Measurements from ENCODE around the gene DDX10. TPM values are rescaled to one million over a fixed set of nuclear protein-coding genes. Genes with fewer than 3 reads are reported as not detected.

Gene DDX10
- total RNA-seq, 1 donor from 2014 or later, result 38.5 TPM

DNA sequence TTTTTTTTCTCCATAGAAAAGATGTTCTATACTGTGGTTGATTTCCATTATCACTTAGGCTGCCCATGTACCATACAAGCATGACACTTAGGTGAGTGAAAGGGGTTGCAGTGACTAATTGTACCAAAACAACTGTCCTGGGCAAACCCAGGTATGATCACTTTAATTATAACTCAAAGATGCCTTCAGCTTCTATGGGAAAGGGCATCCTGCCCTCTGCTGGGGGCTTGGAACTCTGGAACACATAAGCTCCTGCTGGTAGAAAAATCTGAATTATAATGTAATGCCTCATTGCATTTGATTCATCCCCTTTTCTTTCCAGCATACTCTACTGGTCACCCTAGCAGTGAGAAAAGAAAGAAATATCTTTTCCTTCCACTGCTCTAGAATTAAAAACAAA, 206.3 kb downstream of the DDX10 start:
- H3K27me3 Mint-ChIP-seq (ENCODE audit: low read depth), result no peaks in the 10 kb centered on the region
- H3K9me3 Mint-ChIP-seq, result no peaks in the 10 kb centered on the region
- no peak overlapping the region for H3K27ac Mint-ChIP-seq
- no peak for DNase-seq (ENCODE audit: low spot score in 2 of 2, unreplicated experiment in 2 of 2)
- TF ChIP-seq, protein P1, sequence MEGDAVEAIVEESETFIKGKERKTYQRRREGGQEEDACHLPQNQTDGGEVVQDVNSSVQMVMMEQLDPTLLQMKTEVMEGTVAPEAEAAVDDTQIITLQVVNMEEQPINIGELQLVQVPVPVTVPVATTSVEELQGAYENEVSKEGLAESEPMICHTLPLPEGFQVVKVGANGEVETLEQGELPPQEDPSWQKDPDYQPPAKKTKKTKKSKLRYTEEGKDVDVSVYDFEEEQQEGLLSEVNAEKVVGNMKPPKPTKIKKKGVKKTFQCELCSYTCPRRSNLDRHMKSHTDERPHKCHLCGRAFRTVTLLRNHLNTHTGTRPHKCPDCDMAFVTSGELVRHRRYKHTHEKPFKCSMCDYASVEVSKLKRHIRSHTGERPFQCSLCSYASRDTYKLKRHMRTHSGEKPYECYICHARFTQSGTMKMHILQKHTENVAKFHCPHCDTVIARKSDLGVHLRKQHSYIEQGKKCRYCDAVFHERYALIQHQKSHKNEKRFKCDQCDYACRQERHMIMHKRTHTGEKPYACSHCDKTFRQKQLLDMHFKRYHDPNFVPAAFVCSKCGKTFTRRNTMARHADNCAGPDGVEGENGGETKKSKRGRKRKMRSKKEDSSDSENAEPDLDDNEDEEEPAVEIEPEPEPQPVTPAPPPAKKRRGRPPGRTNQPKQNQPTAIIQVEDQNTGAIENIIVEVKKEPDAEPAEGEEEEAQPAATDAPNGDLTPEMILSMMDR (IDR thresholded peaks at IDR 0.05; ENCODE audit: unreplicated experiment), result no peak
- H3K36me3 Mint-ChIP-seq, result no peaks in the 10 kb centered on the region
- no peak overlapping the region for H3K4me3 Mint-ChIP-seq
- H3K4me1 Mint-ChIP-seq, result peaks cover 10% of the 10 kb centered on the region

GRCh38 chr11:108871867-108872266, 207.0 kb downstream of the DDX10 start:
- Mint-ChIP-seq H3K9me3 (no peaks in the 10 kb centered on the region), H3K27me3 (ENCODE audit: low read depth) (no peaks in the 10 kb centered on the region), H3K4me3 (no peak overlapping the region), H3K27ac (no peak overlapping the region), H3K4me1 (peaks cover 10% of the 10 kb centered on the region), H3K36me3 (no peaks in the 10 kb centered on the region)
- TF ChIP-seq, protein P1 (IDR thresholded peaks at IDR 0.05; ENCODE audit: unreplicated experiment), result no peak
- DNase-seq (ENCODE audit: low spot score in 2 of 2, unreplicated experiment in 2 of 2), result no peak

GRCh38 chr11:108872781-108873291, 208.0 kb downstream of the DDX10 start:
- no peak for DNase-seq (ENCODE audit: low spot score in 2 of 2, unreplicated experiment in 2 of 2)
- Mint-ChIP-seq H3K4me3 (no peak overlapping the region), H3K4me1 (peaks cover 7% of the 10 kb centered on the region), H3K27me3 (ENCODE audit: low read depth) (no peaks in the 10 kb centered on the region), H3K36me3 (no peaks in the 10 kb centered on the region), H3K9me3 (no peaks in the 10 kb centered on the region), H3K27ac (no peak overlapping the region)
- TF ChIP-seq, protein P1 (IDR thresholded peaks at IDR 0.05; ENCODE audit: unreplicated experiment), result no peak

DNA sequence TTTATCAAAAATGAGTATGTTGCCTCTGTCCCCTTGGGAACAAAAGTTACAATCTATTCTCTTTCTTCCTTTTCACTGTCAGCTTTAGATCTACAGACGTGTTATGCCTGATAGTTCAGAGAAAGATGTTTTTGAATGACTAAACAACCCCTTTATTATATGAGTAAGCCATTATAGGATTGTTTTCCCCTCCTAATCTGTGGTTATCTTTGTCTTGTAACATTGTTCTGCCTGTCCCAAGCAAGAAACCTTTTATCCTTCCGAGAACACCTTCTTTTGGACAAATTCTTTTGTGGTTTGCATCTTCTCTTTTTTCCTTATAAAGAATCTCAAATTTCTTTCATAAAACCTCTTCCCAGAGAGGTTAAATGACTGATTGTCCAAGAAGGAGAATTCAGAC, 208.4 kb downstream of the DDX10 start:
- no peaks in the 10 kb centered on the region for H3K27me3 Mint-ChIP-seq (ENCODE audit: low read depth)
- DNase-seq (ENCODE audit: low spot score in 2 of 2, unreplicated experiment in 2 of 2), result no peak
- no peak overlapping the region for H3K27ac Mint-ChIP-seq
- H3K4me1 Mint-ChIP-seq, result peaks cover 7% of the 10 kb centered on the region
- H3K4me3 Mint-ChIP-seq, result no peak overlapping the region
- no peaks in the 10 kb centered on the region for H3K36me3 Mint-ChIP-seq
- H3K9me3 Mint-ChIP-seq, result no peaks in the 10 kb centered on the region
- TF ChIP-seq, protein P1 (IDR thresholded peaks at IDR 0.05; ENCODE audit: unreplicated experiment), result no peak

- Mint-ChIP-seq H3K27me3 (ENCODE audit: low read depth) (no peaks in the 10 kb centered on the region), H3K27ac (no peak overlapping the region), H3K36me3 (no peaks in the 10 kb centered on the region), H3K4me1 (peaks cover 7% of the 10 kb centered on the region), H3K9me3 (no peaks in the 10 kb centered on the region), H3K4me3 (no peak overlapping the region)
- TF ChIP-seq, protein P1 (IDR thresholded peaks at IDR 0.05; ENCODE audit: unreplicated experiment), result no peak
- no peak for DNase-seq (ENCODE audit: low spot score in 2 of 2, unreplicated experiment in 2 of 2)
These were observed 209.1 kb downstream of the DDX10 start for GRCh38 chr11:108873941-108874340.

- Mint-ChIP-seq H3K4me1 (peaks cover 7% of the 10 kb centered on the region), H3K27me3 (ENCODE audit: low read depth) (no peaks in the 10 kb centered on the region), H3K9me3 (no peaks in the 10 kb centered on the region), H3K4me3 (no peak overlapping the region), H3K27ac (no peak overlapping the region), H3K36me3 (no peaks in the 10 kb centered on the region)
- DNase-seq (ENCODE audit: low spot score in 2 of 2, unreplicated experiment in 2 of 2), result no peak
- TF ChIP-seq, protein P1 (IDR thresholded peaks at IDR 0.05; ENCODE audit: unreplicated experiment), result no peak
These were observed 210.3 kb downstream of the DDX10 start for GRCh38 chr11:108875134-108875533.
